Measurements from ENCODE around the gene AMMECR1L.
"Not testable (repeated sequence)": the region's sequence is repeated elsewhere in the genome, so short reads cannot be mapped to it uniquely, and the experiment has no call there.

The AMMECR1L gene

DNA sequence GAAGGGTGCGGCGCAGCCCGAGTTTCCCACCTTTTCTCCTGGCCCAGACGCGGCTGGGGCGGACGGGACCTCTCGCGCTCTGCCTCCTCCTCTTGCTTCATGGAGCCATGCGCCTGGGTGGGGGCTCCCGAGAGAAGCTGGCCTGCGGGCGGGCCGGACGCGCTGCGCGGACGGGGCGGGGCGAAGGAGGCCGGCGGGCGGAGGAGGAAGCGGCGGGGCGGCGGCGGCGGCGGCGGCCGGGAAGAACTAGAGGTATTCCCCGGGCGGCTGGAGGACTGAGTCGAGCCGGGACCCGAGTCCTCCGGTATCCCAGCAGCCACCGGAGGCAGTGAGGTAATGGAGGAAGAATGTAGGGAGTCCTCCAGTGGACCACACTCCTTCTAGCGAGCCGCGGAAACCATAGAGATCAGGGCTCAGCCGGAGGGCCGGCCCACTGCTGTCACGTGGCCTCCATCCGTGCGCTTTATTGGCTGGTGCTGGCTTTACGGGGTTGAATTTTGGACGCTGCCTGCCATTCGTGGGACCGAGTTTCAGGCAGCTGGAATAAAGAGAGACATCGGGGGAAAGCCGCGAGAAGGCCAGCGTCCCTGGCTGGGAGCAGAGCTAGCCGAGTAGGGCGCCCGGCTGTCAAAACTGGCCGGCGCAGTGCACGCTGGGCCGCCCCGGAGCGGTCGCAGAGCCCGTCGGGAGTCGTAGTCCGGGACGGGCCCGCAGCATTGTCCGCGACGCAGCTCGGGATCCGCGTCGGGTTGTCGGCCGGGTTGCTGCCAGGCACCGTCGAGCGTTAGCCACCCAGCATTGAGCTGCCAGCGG lies at the start of gene AMMECR1L:
Gene AMMECR1L (minus strand): TSS at position 177 of the 813 bp plus-strand sequence. CDS start 11,722 bp downstream, outside the sequence.
- peak; percentile 60 for DNase-seq

DNA sequence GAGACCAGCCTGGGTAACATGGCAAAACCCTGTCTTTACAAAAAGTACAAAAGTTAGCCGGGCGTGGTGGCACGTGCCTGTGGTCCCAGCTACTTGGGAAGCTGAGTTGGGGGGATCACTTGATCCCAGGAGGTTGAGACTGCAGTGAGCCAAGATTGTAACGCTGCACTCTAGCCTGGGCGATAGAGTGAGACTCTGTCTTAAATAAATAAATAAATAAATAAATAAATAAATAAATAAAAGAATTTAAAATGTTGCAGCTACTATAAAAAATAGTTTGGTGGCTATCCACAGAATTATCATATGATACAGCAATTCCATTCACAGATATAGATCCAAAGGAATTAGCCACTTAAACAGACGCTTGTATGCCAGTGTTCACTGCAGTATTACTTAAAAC lies 49.6 kb upstream of the AMMECR1L start:
- DNase-seq = no peak

DNA sequence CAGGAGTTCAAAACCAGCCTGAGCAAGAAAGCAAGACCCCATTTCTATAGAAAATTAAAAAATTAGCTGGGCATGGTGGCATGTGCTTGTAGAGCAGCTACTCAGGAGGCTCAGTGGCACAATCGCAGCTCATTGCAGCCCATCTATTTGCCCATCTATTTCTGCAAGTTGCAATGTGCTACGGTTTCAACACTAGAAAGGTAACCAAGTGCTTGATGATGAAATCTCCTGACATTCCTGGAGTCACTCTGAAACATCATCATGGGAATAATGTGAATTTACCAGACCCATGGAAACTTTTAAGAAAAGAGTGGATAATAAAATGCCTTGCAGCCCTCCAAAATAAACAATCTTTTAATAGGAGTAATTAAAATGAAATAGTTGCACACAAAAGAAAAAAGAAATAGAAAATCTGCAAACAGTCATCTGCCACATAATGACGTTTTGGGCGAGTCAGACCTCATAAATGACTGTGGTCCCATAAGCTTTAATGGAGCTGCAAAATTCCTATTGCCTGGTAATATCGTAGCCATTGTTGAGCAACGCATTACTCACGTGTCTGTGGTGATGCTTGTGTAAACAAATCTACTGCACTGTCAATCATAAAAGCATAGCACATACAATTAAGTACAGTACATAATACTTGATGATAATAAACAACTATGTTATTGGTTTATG lies 46.6 kb upstream of the AMMECR1L start:
- no peak for DNase-seq

DNA sequence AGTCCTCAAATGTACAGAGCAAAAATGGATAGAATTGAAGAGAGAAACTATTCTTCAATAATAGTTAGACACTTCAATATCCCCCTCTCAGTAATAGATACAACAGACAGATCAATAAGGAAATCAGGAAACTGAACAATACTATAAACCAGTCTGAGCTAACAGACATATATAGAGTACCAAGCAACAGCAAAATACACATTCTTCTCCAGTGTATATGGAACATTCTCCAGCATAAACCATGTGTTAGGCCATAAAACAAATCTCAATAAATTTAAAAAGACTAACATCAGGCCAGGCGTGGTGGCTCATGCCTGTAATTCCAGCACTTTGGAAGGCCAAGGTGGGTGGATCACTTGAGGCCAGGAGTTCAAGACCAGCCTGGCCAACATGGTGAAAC lies 43.7 kb upstream of the AMMECR1L start:
- no peak for DNase-seq

DNA sequence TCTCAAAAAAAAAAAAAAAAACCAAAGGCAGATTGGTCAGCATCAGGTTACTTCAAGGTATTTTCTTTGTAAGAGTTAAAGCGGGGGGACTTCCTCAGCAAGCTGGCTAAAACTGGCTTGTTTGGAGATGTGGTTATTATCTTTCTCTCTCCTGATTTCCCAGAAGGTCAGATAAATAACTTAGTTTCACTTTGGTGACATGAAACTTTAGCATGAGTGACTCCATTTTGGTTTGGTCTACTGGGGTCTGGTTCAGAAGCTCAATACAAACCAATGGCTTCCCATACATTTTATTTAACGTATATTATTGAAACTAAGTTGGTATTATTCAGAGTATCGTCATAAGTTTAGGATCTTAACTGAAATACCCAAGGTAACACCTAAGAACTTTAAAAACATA lies 41.6 kb upstream of the AMMECR1L start:
- no peak for DNase-seq

DNA sequence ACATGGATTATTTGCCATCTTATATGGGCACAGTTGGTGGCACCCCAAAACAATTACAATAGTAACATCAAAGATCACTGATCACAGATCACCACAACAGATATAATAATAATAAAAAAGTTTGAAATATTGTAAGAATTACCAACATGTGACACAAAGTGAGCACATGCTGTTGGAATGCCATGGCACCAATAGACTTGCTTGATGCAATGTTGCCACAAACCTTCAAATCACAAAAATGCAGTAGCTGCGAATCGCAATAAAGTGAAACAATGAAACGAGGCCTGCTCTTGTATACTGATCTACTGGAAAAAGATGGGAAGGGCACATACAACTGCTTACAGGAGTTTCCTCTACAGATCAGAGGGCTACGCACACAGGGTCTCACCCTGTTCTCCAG lies 32.2 kb upstream of the AMMECR1L start:
- DNase-seq = no peak

DNA sequence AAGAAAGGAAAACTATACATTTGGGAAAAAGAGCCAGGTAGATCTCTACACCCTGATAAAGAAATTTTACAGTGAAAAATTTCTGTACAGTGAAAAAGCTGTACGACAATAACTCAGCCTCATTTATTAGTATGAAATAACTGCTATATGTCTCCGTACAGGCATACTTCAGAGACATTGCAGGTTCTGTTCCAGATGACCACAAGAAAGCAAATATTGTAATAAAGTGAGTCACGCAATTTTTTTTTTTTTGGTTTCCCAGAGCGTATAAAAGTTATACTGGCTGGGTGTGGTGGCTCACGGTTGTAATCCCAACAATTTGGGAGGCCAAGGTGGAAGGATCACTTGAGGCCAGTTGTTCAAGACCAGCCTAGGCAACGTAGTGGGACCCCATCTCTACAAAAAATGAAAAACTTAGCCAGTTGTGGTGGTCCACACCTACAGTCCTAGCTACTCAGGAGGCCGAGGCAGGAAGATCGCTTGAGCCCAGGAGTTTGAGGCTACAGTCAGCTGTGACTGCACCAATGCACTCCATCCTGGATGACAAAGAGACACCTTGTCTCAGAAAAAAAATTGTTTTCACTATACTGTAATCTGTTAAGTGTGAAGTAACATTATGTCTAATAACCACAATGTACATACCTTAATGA lies 28.2 kb upstream of the AMMECR1L start:
- DNase-seq = no peak

DNA sequence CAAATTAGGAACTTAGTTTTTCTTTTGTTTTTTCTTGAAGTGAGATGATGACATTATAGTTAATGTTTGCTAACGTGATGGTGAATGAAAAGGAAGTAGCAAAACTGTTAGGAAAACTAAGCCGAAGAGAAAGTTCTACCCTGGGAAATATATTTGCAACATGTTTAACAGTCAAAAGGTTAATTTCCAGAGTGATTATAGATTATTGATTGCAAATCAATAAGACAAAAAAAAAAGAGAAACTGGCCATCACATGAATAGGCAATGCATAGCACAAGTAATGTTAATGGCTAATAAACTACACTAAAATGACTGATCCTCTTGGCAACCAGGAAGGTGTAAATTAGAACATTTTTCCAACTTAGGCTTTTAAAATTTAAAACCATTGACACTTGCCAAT lies 26.0 kb upstream of the AMMECR1L start:
- DNase-seq = no peak

DNA sequence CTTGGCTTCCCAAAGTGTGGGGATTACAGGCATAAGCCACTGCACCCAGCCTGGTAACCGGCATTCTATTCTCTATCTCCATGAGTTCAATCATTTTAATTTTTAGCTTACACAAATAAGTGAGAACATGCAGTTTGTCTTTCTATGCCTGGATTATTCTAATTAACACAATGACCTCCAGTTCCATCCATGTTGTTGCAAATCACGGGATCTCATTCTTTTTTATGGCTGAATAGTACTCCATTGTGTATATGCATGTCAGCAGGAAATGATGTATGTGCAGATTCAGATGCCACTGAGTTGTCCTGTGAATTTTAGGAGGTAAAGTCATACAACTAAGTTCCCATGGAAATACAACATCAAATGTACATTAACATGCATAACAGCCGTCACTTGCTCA lies 24.7 kb upstream of the AMMECR1L start:
- DNase-seq = no peak

DNA sequence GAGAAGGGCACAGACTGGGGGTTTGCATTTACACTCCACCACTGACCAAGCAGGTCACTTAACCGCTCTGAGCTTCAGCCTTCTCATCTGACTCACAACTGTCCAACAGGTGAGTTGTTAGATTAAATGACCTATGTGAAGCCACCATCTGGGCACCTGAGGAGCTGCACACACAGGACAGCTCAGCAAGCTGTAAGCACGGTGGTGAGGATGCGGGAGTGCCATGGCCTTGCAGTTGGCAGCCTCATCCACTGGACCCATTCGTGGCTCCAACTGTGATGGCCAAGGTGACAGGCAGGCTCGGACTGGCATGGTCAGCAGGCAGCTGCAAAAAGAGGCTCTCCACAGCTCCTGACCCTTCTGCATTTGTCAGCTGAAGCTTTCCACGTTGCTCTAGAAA lies 23.3 kb upstream of the AMMECR1L start:
- no peak for DNase-seq

DNA sequence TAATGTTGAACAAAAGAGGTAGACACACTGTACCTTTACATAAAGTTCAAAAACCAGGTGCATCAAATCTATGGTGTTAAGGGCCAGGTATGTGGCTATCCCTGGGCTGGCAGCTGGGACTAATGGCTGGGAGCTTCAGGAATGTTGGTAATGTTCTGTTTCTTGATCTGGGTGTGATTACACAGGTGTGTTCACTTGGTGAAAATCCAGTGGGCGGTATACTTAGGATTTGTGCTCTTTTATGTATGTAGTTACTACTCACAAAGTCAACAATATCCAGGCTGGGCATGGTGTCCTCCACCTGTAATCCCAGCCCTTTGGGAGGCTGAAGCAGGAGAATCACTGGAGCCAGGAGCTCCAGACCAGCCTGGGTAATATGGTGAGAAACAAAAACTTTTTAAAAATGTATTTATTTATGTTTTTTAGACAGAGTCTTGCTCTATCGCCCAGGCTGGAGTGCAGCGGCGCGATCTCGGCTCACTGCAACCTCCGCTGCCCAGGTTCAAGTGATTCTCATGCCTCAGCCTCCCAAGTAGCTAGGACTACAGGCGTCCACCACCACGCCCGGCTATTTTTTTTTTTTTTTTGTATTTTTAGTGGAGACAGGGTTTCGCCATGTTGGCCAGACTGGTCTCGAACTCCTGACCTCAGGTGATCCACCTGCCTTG lies 22.1 kb upstream of the AMMECR1L start:
- DNase-seq = not testable (repeated sequence)

DNA sequence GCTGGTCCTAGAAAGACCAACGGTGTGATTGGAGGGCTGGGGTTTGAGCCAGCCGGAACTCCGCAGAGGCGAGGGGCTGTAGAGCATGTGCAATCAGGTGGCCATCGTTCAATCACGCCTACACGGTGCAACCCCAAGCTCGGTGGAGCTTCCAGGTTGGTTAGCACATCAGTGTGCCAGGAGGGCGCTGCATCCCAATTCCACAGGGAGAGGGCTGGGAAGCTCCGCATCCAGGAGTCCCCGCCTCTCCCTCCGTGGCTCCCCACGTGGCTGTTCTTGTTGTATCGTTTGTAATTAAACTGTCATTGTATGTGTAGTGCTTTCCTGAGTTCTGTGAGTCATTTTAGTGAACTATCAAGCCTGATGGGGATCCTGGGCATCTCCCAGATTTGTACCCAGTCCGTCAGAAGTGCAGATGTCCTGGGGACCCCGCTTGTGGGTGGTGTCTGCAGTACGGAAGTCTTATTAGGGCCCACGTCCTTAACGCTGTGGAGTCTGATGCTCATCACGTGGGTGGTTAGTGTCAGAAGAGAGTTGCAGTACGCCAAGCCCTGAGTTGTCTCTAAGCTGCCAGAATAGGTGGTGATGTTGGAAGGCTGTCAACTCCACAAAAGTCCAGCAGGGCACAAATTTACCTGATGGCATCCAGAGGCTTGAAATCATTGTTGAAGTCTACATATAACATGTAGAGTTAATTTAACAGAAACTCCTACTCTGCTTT lies 20.6 kb upstream of the AMMECR1L start:
- no peak for DNase-seq

DNA sequence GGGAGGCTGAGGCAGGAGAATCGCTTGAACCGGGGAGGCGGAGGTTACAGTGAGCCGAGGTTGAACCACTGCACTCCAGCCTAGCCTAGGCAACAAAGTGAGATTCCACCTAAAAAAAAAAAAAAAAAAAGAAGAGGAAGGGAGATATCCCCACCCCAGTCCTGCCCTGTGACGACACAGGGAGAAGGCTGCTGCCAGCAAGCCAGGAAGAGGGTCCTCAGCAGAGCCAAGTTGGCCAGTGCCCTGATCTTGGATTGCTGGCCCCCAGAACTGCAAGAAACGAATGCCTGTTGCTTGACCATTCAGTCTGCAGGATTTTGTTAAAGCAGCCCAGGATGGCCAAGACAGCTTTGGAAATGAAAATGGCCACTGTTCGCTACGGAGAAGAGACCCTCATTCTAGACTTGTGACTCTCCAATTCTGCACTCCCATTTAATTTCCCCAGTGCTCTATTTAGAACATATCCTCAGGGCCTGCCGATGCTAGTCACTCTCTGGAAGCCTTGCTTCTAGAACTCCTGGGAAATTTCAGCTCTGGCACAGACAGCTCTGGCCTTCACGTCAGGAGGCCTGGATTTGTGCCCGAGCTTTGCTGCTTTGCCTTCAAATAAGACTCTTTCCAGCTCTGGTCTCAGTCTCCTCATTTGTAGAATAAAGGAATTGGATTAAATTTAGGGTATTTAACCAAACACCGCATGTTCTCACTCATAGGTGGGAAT lies 15.7 kb upstream of the AMMECR1L start:
- DNase-seq = no peak

DNA sequence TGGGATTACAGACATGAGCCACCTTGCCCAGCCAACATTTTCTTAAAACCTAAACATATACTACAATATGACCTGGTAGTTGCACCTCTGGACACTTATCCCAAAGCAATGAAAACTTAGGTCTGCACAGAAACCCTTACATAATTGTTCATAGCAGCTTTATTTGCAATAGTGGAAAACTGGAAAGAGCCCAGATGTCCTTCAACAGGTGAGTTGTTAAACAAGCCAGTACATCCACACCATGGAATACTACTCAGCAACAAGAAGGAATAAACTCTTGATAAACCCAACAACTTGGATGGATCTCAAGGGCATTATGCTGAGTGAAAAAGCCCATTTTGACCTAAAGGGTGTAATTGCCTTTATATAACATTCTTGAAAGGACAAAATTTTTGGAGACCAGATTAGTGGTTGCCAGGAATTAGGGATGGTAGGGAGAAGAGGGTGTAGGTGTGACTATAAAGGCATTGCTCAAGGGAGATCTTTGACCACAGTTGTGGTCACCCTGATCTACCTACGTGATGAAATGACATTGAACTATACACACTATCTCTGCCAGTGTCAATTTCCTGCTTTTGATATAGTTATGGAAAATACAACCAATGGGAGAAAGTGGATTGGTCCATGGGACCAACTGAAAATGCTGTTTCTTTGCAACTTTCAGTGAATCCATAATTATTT lies 11.9 kb upstream of the AMMECR1L start:
- DNase-seq = no peak

DNA sequence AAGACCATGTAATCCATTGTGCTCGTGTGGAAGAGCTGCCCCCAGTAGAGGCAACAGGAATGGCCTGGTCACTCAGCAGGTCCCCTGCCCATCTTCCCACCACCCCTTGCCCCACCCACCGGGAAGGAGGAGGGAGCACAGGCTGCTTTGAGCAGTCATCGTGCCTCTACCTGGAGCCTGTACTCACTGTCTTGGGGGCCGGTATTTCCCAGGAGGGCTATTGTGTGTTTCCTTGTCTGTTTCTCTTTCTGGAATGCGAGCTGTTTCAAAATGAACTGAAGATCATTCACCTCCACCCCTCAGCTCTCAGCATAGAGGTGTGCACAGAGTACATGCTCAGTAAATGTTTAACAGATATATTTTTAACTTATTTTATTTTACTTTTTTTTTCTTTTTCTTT lies 7.7 kb upstream of the AMMECR1L start:
- no peak for DNase-seq

DNA sequence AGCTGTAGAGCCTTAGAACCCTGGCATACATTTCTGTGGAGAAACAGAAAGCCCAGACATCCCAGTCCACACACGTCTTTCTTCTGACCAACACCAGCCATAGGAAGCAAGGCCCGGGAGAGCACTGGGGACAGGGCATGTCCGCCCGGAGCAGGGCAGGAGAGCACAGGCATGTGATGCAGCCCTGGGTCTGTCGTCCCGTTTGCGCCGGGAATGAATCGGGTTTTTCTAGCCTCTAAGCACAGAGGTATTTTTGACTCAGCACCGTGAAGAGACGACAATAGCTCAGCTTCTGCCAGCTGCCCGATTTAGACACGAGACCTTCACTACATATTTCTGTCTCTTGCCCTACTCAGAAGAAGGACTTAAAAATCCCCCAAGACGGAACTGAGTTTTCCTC lies 7.3 kb upstream of the AMMECR1L start:
- no peak for DNase-seq

DNA sequence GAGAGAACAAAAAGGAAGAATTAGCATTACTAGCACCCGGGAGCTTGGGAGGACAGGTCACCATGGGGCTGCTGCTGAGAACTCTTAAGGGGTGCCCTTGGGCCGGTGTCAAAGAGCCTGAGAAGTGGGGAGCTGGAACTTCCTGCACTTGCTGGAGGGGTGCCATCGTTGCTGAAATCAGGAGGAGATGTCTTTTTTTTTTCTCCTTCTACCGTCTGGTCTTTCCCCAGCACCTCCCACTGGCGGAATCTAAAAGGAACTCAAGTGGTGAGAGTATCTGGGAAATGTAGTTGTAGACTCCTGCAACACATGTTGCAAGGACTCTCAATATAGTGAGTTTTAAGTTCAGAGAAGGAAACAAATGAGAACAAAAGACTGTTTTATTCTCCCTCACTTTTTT lies 6.1 kb upstream of the AMMECR1L start:
- no peak for DNase-seq

DNA sequence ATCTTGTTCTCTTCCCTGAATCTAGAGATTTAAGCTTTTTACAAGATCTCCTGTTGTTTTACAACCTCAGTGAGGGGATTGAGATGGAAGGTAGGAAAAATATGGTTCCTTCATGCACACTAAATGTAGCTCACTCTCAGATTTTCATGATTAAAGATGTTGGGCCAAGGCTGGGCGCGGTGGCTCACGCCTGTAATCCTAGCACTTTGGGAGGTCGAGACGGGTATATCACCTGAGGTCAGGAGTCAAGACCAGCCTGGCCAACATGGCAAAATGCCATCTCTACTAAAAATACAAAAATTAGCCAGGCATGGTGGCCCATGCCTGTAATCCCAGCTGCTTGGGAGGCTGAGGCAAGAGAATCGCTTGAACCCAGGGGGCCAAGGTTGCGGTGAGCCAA lies 5.0 kb upstream of the AMMECR1L start:
- DNase-seq = not testable (repeated sequence)

DNA sequence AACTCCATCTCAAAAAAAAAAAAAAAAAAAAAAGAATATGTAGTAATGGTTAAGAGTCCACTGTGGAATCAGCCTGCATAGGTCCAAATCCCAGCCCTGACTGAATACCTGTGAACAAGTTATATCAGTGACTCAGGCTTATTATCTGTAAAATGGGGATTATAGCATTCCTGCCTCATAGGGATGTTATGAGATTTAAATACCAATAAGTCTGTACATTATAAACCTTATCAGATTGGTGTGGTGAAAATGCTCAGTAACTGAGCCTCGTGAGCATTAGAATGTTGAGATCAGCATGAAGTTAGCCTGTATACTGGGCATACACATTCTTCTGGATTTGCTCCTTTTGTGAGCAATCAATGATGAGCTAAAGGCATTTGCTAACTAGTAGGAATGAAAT lies 3.0 kb upstream of the AMMECR1L start:
- no peak for DNase-seq

DNA sequence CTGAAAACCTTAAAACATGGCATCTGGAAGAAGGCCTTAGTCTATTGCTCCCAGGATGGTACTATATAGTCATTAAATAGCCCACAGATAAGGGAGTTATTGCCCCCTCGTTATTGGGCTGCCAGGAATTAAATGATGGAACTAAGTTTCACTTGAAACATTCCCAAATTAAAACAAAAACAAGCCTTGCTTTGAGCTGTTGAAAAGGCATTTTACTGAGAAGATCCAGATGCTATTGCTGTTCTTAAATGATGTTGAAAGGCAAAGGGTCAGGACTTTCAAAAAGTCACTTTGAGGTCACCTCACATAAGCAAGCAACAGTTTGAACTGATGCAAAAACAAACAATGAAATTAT lies 2.0 kb upstream of the AMMECR1L start:
- no peak for DNase-seq

DNA sequence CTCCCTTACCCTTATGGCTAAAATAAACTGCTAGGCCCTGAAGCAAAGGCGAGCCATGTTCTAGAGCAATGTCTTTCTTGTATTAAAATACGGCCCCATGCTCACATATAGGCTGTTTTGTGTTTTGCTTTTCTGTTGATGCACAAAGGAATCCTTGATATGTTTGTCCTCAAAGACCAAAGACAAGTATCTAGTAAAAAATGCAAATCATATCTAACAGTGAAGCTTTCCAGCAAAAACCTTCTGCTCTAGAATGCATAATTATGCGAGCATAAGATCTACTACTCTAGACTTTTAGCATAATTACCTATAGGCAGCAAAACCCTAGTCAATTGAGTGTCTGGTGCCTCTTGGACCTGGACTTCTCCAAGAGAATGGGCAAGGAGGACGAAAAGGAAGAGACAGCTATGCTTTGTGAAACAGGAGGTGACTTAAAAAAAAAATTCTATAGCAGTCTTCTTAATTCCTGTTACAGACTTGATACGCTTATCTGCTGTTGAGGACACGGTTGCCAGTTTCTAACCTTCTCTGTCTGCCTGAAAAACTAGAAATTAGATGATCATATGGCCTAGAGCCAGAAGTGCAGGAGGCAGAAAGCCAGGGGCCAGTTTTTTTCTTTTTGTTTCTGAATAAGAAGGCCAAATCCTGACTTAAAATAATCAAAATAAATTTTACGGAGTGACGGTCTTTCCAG lies 1.5 kb upstream of the AMMECR1L start:
- DNase-seq = no peak
